GM18499 (cell line): ENCODE results near the gene TUBE1.
A peak's percentile ranks its signal among the peaks of the same experiment; 100 is the strongest.
"Not testable (repeated sequence)": the region's sequence is repeated elsewhere in the genome, so short reads cannot be mapped to it uniquely, and the experiment has no call there.

Source experiments
- ATAC-seq: cut with Tn5 transposase; IDR thresholded peaks from one replicate; pipeline ENCODE4 v1.9.1; 2021; ENCODE audit warnings: moderate number of reproducible peaks; ENCODE audit not compliant: insufficient read depth, unreplicated experiment

TUBE1 gene

GRCh38 chr6:112066606-112067005, 20.7 kb downstream of the TUBE1 start:
- no peak for ATAC-seq

- ATAC-seq: no peak
Observed at GRCh38 chr6:112065426-112065986, 21.8 kb downstream of the TUBE1 start.

- no peak for ATAC-seq
Observed at GRCh38 chr6:112062966-112063365, 24.3 kb downstream of the TUBE1 start.

GRCh38 chr6:112061605-112062004, 25.7 kb downstream of the TUBE1 start:
- no peak for ATAC-seq

- ATAC-seq: no peak
Observed at GRCh38 chr6:112058243-112059032, 28.8 kb downstream of the TUBE1 start.

- ATAC-seq: no peak
Observed at GRCh38 chr6:112054555-112055190, 32.6 kb downstream of the TUBE1 start.

GRCh38 chr6:112054001-112054400, 33.3 kb downstream of the TUBE1 start, which contains the start of gene CCN6:
TSS of gene CCN6 (plus strand) at chr6:112054104. CDS start at chr6:112054358, 254 bp downstream.
- ATAC-seq: no peak

GRCh38 chr6:112051251-112051740, 36.0 kb downstream of the TUBE1 start:
- not testable (repeated sequence) for ATAC-seq

- no peak for ATAC-seq
Observed at GRCh38 chr6:112050429-112050828, 36.9 kb downstream of the TUBE1 start.

- ATAC-seq: no peak
Observed at GRCh38 chr6:112049996-112050395, 37.3 kb downstream of the TUBE1 start.

GRCh38 chr6:112049026-112049799, 38.1 kb downstream of the TUBE1 start:
- no peak for ATAC-seq

GRCh38 chr6:112047523-112047922, 39.8 kb downstream of the TUBE1 start:
- not testable (repeated sequence) for ATAC-seq

GRCh38 chr6:112044856-112045255, 42.4 kb downstream of the TUBE1 start:
- ATAC-seq: no peak

GRCh38 chr6:112044196-112044595, 43.1 kb downstream of the TUBE1 start:
- no peak for ATAC-seq

GRCh38 chr6:112043032-112044007, 44.0 kb downstream of the TUBE1 start:
- peak; percentile 74 for ATAC-seq

- ATAC-seq: no peak
Observed at GRCh38 chr6:112041535-112041934, 45.7 kb downstream of the TUBE1 start.

GRCh38 chr6:112040956-112041355, 46.3 kb downstream of the TUBE1 start:
- no peak for ATAC-seq

GRCh38 chr6:112039431-112039770, 47.9 kb downstream of the TUBE1 start:
- no peak for ATAC-seq

GRCh38 chr6:112038756-112039430, 48.4 kb downstream of the TUBE1 start:
- ATAC-seq: no peak
